Amygdala (tissue), 56 donors: Measurements from ENCODE around the gene TBATA.

Source experiments
- DNase-seq, 56 donors: peaks; one replicate each; lab custom pipeline; 2025; lab: John Stamatoyannopoulos, UW

TBATA gene

GRCh38 chr10:70785190-70785589, at the start of gene TBATA:
Gene TBATA (minus strand): TSS chr10:70785377. CDS start chr10:70783379, 1,998 bp downstream.
- no peak for DNase-seq

DNA sequence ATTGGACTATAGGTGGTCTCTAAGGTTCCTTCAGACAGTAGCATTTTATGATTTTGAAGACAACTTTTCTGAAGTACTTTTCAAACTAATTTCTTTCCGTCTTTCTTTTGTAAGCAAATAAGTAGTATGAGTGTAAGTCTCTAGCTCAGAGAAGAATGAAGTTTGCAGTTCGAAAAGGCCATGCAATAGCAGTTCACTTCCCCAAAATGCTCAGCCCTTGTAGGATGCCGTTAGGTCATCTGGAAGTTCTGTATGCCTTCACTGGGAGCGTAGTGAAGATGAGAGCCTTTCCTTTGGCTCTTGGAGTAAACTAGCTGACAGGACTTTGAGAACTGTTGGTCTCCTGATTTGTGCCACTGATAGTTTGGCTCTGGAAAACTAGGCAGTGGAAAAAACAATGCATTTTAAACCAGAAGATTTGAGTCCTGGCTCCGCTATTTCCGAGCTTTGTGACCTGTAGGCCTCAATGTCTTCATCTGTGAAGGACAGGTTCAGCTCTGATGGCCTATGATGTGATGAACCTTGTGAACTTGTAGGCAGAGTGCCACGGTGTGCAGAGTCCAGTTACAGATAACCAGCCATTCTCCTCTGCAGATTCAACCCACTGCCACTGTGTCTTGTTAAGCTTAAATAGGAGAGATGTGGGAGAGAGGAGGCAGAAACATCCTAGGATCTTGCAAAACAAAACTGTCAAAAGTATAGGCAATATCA, 49.4 kb upstream of the TBATA start:
- no peak for DNase-seq

DNA sequence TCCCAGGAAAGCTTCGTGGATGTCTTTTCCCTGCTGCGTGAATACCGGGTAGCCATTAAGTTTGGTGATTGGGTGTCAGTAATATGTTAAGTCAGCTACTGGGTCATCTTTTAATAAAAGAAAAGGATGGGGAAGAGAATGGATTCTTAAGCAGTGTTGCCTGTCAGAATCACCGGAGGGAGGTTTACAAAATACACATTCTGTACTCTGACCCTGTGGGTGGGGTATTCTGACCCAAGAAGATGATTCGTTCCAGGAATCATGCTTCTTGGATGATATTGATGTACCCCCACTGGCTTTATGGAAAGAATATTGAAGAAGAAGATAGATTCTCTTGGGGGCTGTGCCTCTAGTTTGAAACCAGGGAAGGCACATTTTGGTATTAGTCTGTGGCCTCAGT, 48.8 kb upstream of the TBATA start:
- DNase-seq = no peak

GRCh38 chr10:70833601-70834000, 48.4 kb upstream of the TBATA start:
- no peak for DNase-seq

DNA sequence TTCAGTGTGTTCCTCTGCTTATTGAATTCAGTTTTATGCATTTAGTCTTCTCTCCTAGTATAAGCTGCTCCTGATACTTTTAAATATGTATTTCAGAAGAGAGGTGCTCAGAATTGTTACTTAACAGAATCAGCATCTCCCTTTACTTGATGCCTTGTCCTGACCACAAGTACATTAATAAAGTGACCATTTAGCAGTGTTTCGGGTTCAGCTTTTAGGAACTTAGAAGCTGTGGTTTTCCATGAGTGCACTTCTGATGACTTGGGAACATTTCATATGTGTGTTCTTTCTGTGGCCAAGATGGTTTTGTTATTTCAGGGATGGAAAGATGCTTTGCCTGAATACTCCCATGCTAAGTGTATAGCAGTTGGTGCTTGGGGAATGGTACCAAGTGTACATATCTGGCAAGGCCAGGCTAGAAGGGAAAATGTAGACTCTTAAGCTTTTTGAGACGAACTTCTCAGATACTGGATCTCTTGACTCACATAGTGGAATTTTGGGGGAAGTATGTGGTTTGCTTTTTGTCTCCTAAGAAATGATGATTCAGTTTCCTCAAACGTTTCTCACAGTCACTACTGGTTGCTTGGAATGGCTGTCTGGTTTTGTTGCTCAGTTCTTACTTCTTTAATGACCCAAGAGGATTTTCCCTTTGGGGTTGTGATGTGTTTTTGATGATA, 47.8 kb upstream of the TBATA start:
- DNase-seq = no peak

- no peak for DNase-seq
Observed at GRCh38 chr10:70832221-70832620, 47.0 kb upstream of the TBATA start.

DNA sequence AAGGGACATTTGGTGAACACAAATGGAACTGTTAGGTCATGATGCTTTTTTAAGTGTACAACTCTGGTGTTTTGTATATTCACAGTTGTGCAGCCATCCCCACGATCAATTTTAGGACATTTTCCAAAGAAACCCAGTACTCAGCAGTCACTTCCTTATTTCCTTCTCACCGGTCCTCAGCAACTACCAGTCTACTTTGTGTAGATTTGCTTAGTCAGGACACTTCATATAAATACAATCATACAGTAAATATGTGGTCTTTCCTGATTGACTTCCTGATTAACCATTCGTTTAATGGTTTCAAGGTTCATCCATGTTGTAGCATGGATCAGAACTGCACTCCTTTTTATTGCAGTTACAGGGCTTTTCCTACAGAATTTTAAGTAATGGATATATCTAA, 45.0 kb upstream of the TBATA start:
- DNase-seq = no peak

DNA sequence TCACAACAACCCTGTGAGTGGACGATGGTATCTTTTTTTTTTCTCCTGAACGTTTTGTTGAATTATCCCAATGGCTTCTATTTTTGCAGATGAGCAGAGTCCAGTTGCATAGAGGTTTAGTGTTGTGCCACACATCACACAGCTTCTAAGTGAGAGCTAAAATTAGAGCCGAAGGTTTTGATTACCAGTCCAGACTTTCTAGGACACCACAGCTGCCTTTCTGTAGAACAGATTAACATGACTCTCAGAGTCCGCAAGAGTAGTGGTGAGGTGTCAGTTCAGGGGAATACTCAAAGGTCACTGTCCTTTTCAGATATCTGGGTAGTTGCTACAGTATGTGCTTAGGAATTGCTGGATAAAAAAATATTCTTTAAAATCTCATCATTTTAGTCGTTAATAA, 44.4 kb upstream of the TBATA start:
- no peak for DNase-seq

- no peak for DNase-seq
Observed at GRCh38 chr10:70828923-70829322, 43.7 kb upstream of the TBATA start.

- DNase-seq = no peak
Observed at GRCh38 chr10:70827086-70827757, 42.0 kb upstream of the TBATA start.

DNA sequence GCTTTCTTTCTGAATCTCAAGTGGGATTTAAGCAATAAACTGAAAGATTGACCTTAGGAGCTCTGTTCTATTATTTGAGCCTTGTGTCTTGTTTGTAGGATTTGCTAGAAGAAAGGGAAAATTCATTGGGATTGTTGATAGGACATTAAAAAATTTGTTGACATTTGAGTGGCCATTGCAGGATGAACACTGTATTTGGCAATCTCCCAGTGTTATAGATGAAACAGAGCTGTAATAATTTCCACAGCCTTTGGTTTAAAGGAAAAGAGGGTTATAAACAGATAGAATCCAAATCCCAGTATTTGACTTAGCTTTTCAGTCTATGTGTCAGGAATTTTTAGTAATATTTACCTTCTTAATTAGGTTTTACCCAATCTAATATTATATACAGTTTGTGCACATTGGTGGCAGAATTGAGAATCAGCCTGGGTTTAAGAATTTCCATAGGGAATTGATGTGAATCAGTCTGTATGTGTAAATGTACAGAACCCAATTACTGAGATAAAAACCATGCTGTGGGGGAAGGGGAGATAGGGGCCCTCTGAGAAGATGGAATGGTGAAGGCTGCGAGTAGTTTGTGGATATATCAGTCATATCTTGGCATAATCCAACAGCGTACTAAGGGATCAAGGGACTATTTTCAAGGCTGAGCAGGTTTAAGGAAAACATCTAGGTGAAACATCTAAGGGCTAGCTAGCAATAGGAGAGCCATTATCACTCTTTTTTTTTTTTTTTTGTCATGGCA, 37.1 kb upstream of the TBATA start:
- no peak for DNase-seq

- DNase-seq = no peak
Observed at GRCh38 chr10:70820976-70821750, 36.0 kb upstream of the TBATA start.

GRCh38 chr10:70816220-70816894, 31.2 kb upstream of the TBATA start:
- DNase-seq = peak in 45 of 56 donors; percentile 12 to 66 (median 50)

GRCh38 chr10:70815504-70816219, 30.5 kb upstream of the TBATA start, which contains the start of gene SGPL1:
Gene SGPL1 (plus strand): TSS chr10:70815948. CDS start chr10:70816854, 906 bp downstream.
- DNase-seq = peak in 52 of 56 donors; percentile 11 to 86 (median 62)

DNA sequence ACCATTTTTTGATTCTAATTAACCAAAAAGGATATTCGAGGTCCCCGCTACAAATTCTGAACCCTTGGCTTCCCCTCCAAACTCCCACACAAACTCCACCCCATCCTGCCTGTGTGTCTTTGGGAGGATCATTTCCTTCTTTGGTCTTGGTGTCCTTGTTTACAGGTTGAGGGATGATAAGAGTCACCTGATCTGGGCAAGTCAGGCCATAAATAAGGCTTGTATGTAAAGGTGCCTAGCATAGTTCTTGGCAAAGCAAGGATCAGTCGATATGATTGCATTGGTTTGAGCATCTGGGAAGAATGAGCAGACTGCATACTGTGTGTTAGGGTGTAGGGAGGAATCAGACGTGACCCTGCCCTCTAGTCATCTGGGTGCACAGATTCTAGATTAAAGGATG, 28.9 kb upstream of the TBATA start:
- no peak for DNase-seq

DNA sequence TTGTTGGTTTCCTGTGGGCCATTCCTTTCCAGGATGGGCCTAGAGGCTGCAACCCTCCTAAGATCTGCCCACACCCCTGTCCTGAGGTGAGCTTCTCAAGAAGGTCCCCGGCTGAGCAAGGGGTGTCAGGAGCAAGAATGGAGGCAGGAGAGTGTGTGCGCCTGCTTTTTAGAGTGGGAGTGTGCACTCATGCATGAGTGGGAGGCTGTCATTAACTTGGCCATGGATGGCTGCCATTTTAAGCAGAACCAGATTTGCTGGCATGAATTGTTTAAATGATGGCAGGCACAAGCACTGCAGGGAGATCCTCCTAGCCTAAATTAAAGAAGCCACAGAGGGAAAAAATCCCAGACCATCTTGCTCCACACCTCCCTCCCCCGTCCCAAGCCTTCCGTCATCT, 27.6 kb upstream of the TBATA start:
- no peak for DNase-seq

DNA sequence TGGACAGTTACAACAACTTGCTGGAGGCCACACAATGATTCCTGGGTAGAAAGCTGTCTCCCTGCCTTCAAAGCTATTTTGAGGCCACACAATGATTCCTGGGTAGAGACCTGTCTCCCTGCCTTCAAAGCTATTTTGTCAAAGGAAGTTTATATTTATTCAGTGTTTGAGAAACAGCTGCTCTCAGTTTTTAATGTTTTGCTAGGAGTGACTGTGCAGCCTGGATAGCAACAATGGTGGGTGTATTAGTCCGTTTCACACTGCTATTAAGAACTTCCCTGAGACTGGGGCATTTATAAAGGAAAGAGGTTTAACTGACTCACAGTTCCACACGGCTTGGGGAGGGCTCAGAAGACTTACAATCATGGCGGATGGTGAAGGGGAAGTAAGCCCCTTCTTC, 26.7 kb upstream of the TBATA start:
- no peak for DNase-seq

- no peak for DNase-seq
Observed at GRCh38 chr10:70810967-70811366, 25.8 kb upstream of the TBATA start.

- no peak for DNase-seq
Observed at GRCh38 chr10:70809726-70810125, 24.5 kb upstream of the TBATA start.
